ENCODE measurements around the gene MYBBP1A. TPM values are rescaled to one million over a fixed set of nuclear protein-coding genes. Genes with fewer than 3 reads are reported as not detected.

The MYBBP1A gene
- total RNA-seq, 1 experiment from 2014 or later, result 130 TPM

GRCh38 chr17:4560421-4560820 lies 5.2 kb upstream of the MYBBP1A start, which contains the start of gene GGT6:
TSS of gene GGT6 (minus strand) at chr17:4560577. CDS start at chr17:4560521, 56 bp downstream.
- H3K9me3 ChIP-seq (ENCODE audit: control insufficient read depth in 1 of 2, insufficient read depth in 1 of 2, low read depth in 1 of 2, low read length in 2 of 2), result no peaks in the 10 kb centered on the region
- no peak within 1 kb of the TSS for H3K27ac ChIP-seq (ENCODE audit: low read depth, low read length)
- no peak within 1 kb of the TSS for H3K4me3 ChIP-seq (replicated peaks in 1 of 2; ENCODE audit: low read depth in 1 of 2, low read length in 2 of 2)
- H3K36me3 ChIP-seq (ENCODE audit: control insufficient read depth in 1 of 2, insufficient read depth in 2 of 2, low read length in 2 of 2), result no peaks in the 10 kb centered on the region
- H2AFZ ChIP-seq (ENCODE audit: low read depth, low read length, poor library complexity, severe bottlenecking), result no peak within 1 kb of the TSS
- CTCF ChIA-PET, result no interaction called here
- peaks cover 0 to 12% of the 10 kb centered on the region in 2 experiments; a peak in 3 of 4 replicates for H3K4me1 ChIP-seq (ENCODE audit: control insufficient read depth in 1 of 2, insufficient read depth in 2 of 2, low read length in 2 of 2)
- H3K4me2 ChIP-seq (ENCODE audit: low read length), result no peak within 1 kb of the TSS
- H3K9me2 ChIP-seq (ENCODE audit: insufficient read depth), result no peaks in the 10 kb centered on the region
- POLR2A ChIA-PET, result no interaction called here
- no peaks in the 10 kb centered on the region for H4K20me1 ChIP-seq (ENCODE audit: insufficient read depth)
- H3K27me3 ChIP-seq (ENCODE audit: insufficient read depth, low read length), result no peaks in the 10 kb centered on the region
- no TSS peak for BruUV-seq (replicated peaks)
- RAD21 ChIA-PET (ENCODE audit: low non-redundant PET in 1 of 2, low total read pairs in 2 of 2, uncharacterized antibody in 2 of 2, unreplicated experiment in 2 of 2), result no interaction called here
- H3K79me2 ChIP-seq (ENCODE audit: insufficient read depth, low read length), result peaks cover 5% of the 10 kb centered on the region; the same call in 1 of the 2 replicates
- H3K9ac ChIP-seq (ENCODE audit: low read length), result no peak within 1 kb of the TSS
- intact Hi-C loops (cut with micrococcal nuclease), result no loop called here
- DNase-seq (ENCODE audit: low read depth, low spot score) (no peak), ATAC-seq (no peak)
- TF ChIP-seq YY1 (IDR thresholded peaks at IDR 0.05; ENCODE audit: extremely low read depth, insufficient replicate concordance, low read depth, low read length) (no peak), SRF (IDR thresholded peaks at IDR 0.05; ENCODE audit: low read depth) (no peak), EZH2 (IDR thresholded peaks at IDR 0.05) (no peak), ELF1 (IDR thresholded peaks at IDR 0.05; ENCODE audit: borderline replicate concordance, low read depth) (no peak)

- H3K9ac ChIP-seq (ENCODE audit: low read length), result no peak overlapping the region
- no TSS peak for BruUV-seq (replicated peaks)
- CTCF ChIA-PET, result no interaction called here
- peaks cover 0 to 8% of the 10 kb centered on the region in 2 experiments; a peak in 3 of 4 replicates for H3K4me1 ChIP-seq (ENCODE audit: control insufficient read depth in 1 of 2, insufficient read depth in 2 of 2, low read length in 2 of 2)
- H3K36me3 ChIP-seq (ENCODE audit: control insufficient read depth in 1 of 2, insufficient read depth in 2 of 2, low read length in 2 of 2), result no peaks in the 10 kb centered on the region
- H2AFZ ChIP-seq (ENCODE audit: low read depth, low read length, poor library complexity, severe bottlenecking), result no peak overlapping the region
- H3K4me3 ChIP-seq (replicated peaks in 1 of 2; ENCODE audit: low read depth in 1 of 2, low read length in 2 of 2), result no peak overlapping the region
- no peaks in the 10 kb centered on the region for H4K20me1 ChIP-seq (ENCODE audit: insufficient read depth)
- H3K27ac ChIP-seq (ENCODE audit: low read depth, low read length), result no peak overlapping the region
- ATAC-seq, result no peak
- no peak overlapping the region for H3K4me2 ChIP-seq (ENCODE audit: low read length)
- RAD21 ChIA-PET (ENCODE audit: low non-redundant PET in 1 of 2, low total read pairs in 2 of 2, uncharacterized antibody in 2 of 2, unreplicated experiment in 2 of 2), result no interaction called here
- intact Hi-C loops (cut with micrococcal nuclease), result no loop called here
- no peaks in the 10 kb centered on the region for H3K27me3 ChIP-seq (ENCODE audit: insufficient read depth, low read length)
- POLR2A ChIA-PET, result no interaction called here
- no peaks in the 10 kb centered on the region for H3K9me3 ChIP-seq (ENCODE audit: control insufficient read depth in 1 of 2, insufficient read depth in 1 of 2, low read depth in 1 of 2, low read length in 2 of 2)
- H3K79me2 ChIP-seq (ENCODE audit: insufficient read depth, low read length), result peaks cover 8% of the 10 kb centered on the region
- DNase-seq (ENCODE audit: low read depth, low spot score), result no peak
- no peak for TF ChIP-seq RAD21 (IDR thresholded peaks at IDR 0.05; ENCODE audit: low read depth)
- H3K9me2 ChIP-seq (ENCODE audit: insufficient read depth), result no peaks in the 10 kb centered on the region
Measured at GRCh38 chr17:4559966-4560365, 4.8 kb upstream of the MYBBP1A start.
